GM12878 (cell line): ENCODE results near the gene RAMP1. TPM values are rescaled to one million over a fixed set of nuclear protein-coding genes. Genes with fewer than 3 reads are reported as not detected.

Experiments
- ATF7 ChIP-seq: fragments of 450-650 bp; IDR thresholded peaks from 2 replicates; pipeline ENCODE4 v1.6.1; 2016; ENCODE audit warnings: low read depth, mild to moderate bottlenecking
- BMI1 ChIP-seq: fragments of 450-650 bp; IDR thresholded peaks from 2 replicates; pipeline ENCODE4 v1.6.1; 2016; ENCODE audit warnings: mild to moderate bottlenecking, moderate library complexity, borderline replicate concordance
- BRCA1 ChIP-seq: IDR thresholded peaks from 2 replicates; pipeline ENCODE4 v1.6.1; 2011; ENCODE audit warnings: low read depth, low read length, improper control_type of control experiment
- CHD2 ChIP-seq: IDR thresholded peaks from 2 replicates; pipeline ENCODE4 v1.6.1; 2011; ENCODE audit warnings: low read depth, low read length, improper control_type of control experiment, borderline replicate concordance
- CREB1 ChIP-seq: IDR thresholded peaks from 2 replicates; pipeline ENCODE4 v1.6.1; 2012; ENCODE audit warnings: low read depth, mild to moderate bottlenecking, inconsistent platforms
- IRF3 ChIP-seq: fragments of 450-650 bp; IDR thresholded peaks from 2 replicates; pipeline ENCODE4 v1.6.1; 2014; ENCODE audit warnings: mild to moderate bottlenecking
- NBN ChIP-seq: fragments of 450-650 bp; IDR thresholded peaks from 2 replicates; pipeline ENCODE4 v1.6.1; 2016
- NR2F1 ChIP-seq: fragments of 450-650 bp; conservative IDR thresholded peaks from 2 replicates; pipeline ENCODE4 v1.6.1; 2017; ENCODE audit warnings: mild to moderate bottlenecking
- PML ChIP-seq: IDR thresholded peaks from 2 replicates; pipeline ENCODE4 v1.6.1; 2012; ENCODE audit warnings: low read length, inconsistent platforms
- RAD21 ChIP-seq: IDR thresholded peaks from 2 replicates; pipeline ENCODE4 v1.6.1; 2011; ENCODE audit warnings: mild to moderate bottlenecking, low read depth, low read length, moderate library complexity; ENCODE audit not compliant: insufficient read depth
- SUZ12 ChIP-seq: fragments of 200-600 bp; sonication (generic); IDR thresholded peaks from one replicate; pipeline ENCODE4 v1.6.1; 2018; ENCODE audit warnings: antibody characterized with exemption, mild to moderate bottlenecking; ENCODE audit not compliant: unreplicated experiment
- TCF3 ChIP-seq: IDR thresholded peaks from 2 replicates; pipeline ENCODE4 v1.6.1; 2012; ENCODE audit warnings: low read depth, mild to moderate bottlenecking, low read length, borderline replicate concordance; ENCODE audit not compliant: insufficient read depth
- ZBED1 ChIP-seq: IDR thresholded peaks from 2 replicates; pipeline ENCODE4 v1.6.1; 2016; ENCODE audit warnings: borderline replicate concordance
- ZBTB11 ChIP-seq: fragments of 450-650 bp; formaldehyde crosslinking; IDR thresholded peaks from 2 replicates; pipeline ENCODE4 v1.5.0; 2022; ENCODE audit warnings: mild to moderate bottlenecking, missing genetic modification characterization
- ZNF24 ChIP-seq: fragments of 450-650 bp; IDR thresholded peaks from 2 replicates; pipeline ENCODE4 v1.6.1; 2017; ENCODE audit warnings: antibody characterized with exemption, mild to moderate bottlenecking
- polyA plus RNA-seq, 11 experiments: library from polyadenylated mRNA; depleted of rRNA in 4 of 11; unstranded in 6 of 11; stranded (reverse) in 5 of 11; fragments of >200 nt; fragmentation: Nextera tagmentation in 4 of 11; fragmentation: Illumina TruSeq in 1 of 11; extraction: Ambion mirVana in 4 of 11; extraction: Trizol in 1 of 11; gene quantifications; 1 replicate in 1 of 11; 2 replicates in 10 of 11; pipeline versions ENCODE4 v1.2.1 to v1.2.3, GENCODE V29; 2011 to 2016; ENCODE audit warnings: inconsistent platforms in 2 of 11, missing spikeins in 2 of 11, low read depth in 1 of 11
- total RNA-seq, 4 experiments: library from RNA; depleted of rRNA in 3 of 4; stranded (reverse); fragments of >200 nt in 3 of 4; fragmentation: Illumina TruSeq in 1 of 4; extraction: Trizol in 1 of 4; gene quantifications; 2 replicates each; pipeline versions ENCODE4 v1.2.1 to v1.2.3, GENCODE V29; 2013 to 2021
- TF ChIP-seq, protein P1 (sequence below): IDR thresholded peaks from 2 replicates; pipeline ENCODE4 v1.6.1; 2012; ENCODE audit warnings: low read length, inconsistent platforms
- TF ChIP-seq, protein P2 (sequence below): fragments of 450-650 bp; IDR thresholded peaks from 2 replicates; pipeline ENCODE4 v1.6.1; 2017; ENCODE audit warnings: mild to moderate bottlenecking, moderate library complexity
- TF ChIP-seq, protein P3 (sequence below): fragments of 450-650 bp; conservative IDR thresholded peaks from 2 replicates; pipeline ENCODE4 v1.6.1; 2017; ENCODE audit warnings: mild to moderate bottlenecking, moderate library complexity

Gene RAMP1
- total and polyA plus RNA-seq, 10 of the 15 experiments (the other 5 are each of a cell fraction or from before 2014, with no cell fraction given): 0.11 to 0.19 (median 0.12) TPM; not detected in 7

DNA sequence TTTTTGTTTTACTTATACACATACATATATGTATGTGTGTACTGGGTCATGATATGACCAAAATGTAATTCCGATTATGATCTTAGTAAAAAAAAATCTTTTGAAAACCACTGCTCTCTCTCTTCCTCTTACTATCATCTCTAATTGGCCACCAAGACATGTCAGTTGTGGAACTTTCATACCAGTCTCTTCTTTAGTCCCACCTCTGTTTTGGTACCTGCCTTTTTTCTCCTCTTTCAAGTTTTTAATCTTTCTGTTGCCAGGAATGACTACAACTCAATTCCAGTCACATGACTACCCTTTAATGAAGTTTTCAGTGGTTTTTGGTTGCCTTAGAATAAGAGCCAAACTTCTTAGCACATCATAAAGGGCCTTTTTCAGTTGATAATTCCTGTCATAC, 43.8 kb upstream of the RAMP1 start (continued):
- TF ChIP-seq, protein P1, sequence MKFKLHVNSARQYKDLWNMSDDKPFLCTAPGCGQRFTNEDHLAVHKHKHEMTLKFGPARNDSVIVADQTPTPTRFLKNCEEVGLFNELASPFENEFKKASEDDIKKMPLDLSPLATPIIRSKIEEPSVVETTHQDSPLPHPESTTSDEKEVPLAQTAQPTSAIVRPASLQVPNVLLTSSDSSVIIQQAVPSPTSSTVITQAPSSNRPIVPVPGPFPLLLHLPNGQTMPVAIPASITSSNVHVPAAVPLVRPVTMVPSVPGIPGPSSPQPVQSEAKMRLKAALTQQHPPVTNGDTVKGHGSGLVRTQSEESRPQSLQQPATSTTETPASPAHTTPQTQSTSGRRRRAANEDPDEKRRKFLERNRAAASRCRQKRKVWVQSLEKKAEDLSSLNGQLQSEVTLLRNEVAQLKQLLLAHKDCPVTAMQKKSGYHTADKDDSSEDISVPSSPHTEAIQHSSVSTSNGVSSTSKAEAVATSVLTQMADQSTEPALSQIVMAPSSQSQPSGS: no peak
- TF ChIP-seq CHD2: no peak
- no peak for TF ChIP-seq RAD21
- TF ChIP-seq TCF3: no peak
- TF ChIP-seq ZNF24: 0 out of 2 replicates have a peak, but pooled peaks have one; percentile 49
- TF ChIP-seq, protein P2, sequence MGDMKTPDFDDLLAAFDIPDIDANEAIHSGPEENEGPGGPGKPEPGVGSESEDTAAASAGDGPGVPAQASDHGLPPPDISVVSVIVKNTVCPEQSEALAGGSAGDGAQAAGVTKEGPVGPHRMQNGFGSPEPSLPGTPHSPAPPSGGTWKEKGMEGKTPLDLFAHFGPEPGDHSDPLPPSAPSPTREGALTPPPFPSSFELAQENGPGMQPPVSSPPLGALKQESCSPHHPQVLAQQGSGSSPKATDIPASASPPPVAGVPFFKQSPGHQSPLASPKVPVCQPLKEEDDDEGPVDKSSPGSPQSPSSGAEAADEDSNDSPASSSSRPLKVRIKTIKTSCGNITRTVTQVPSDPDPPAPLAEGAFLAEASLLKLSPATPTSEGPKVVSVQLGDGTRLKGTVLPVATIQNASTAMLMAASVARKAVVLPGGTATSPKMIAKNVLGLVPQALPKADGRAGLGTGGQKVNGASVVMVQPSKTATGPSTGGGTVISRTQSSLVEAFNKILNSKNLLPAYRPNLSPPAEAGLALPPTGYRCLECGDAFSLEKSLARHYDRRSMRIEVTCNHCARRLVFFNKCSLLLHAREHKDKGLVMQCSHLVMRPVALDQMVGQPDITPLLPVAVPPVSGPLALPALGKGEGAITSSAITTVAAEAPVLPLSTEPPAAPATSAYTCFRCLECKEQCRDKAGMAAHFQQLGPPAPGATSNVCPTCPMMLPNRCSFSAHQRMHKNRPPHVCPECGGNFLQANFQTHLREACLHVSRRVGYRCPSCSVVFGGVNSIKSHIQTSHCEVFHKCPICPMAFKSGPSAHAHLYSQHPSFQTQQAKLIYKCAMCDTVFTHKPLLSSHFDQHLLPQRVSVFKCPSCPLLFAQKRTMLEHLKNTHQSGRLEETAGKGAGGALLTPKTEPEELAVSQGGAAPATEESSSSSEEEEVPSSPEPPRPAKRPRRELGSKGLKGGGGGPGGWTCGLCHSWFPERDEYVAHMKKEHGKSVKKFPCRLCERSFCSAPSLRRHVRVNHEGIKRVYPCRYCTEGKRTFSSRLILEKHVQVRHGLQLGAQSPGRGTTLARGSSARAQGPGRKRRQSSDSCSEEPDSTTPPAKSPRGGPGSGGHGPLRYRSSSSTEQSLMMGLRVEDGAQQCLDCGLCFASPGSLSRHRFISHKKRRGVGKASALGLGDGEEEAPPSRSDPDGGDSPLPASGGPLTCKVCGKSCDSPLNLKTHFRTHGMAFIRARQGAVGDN: 0 out of 2 replicates have a peak, but pooled peaks have one; percentile 33
- no peak for TF ChIP-seq BRCA1
- no peak for TF ChIP-seq BMI1
- no peak for TF ChIP-seq ZBED1
- TF ChIP-seq PML: no peak
- TF ChIP-seq, protein P3, sequence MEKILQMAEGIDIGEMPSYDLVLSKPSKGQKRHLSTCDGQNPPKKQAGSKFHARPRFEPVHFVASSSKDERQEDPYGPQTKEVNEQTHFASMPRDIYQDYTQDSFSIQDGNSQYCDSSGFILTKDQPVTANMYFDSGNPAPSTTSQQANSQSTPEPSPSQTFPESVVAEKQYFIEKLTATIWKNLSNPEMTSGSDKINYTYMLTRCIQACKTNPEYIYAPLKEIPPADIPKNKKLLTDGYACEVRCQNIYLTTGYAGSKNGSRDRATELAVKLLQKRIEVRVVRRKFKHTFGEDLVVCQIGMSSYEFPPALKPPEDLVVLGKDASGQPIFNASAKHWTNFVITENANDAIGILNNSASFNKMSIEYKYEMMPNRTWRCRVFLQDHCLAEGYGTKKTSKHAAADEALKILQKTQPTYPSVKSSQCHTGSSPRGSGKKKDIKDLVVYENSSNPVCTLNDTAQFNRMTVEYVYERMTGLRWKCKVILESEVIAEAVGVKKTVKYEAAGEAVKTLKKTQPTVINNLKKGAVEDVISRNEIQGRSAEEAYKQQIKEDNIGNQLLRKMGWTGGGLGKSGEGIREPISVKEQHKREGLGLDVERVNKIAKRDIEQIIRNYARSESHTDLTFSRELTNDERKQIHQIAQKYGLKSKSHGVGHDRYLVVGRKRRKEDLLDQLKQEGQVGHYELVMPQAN: no peak
- TF ChIP-seq NR2F1: no peak
- TF ChIP-seq SUZ12: no peak
- peak; percentile 54; the same call in 1 of the 2 replicates for TF ChIP-seq NBN
- TF ChIP-seq ZBTB11 (CRISPR knock-in tag): no peak
- no peak for TF ChIP-seq IRF3
- TF ChIP-seq ATF7: peak; percentile 58; the same call in 1 of the 2 replicates
- 0 out of 2 replicates have a peak, but pooled peaks have one; percentile 19 for TF ChIP-seq CREB1
